HepG2 (cell line): ENCODE data around the gene WDR27. TPM values are rescaled to one million over a fixed set of nuclear protein-coding genes. Genes with fewer than 3 reads are reported as not detected.

ENCODE experiments used
- ATAC-seq: fragments of 200-7000 bp; cut with Tn5 transposase; 3 replicates; pipeline ENCODE4 v1.9.1; 2020; ENCODE audit warnings: mild to moderate bottlenecking, moderate library complexity
- BruUV-seq: library from RNA; stranded (reverse); fragments of 400-500 nt; replicated peaks from 2 replicates; lab custom pipeline; 2021; lab: Mats Ljungman, UMichigan
- CTCF ChIA-PET: fragments of 300-600 bp; formaldehyde crosslinking; extraction: SDS; loops from one replicate; lab custom pipeline; 2021; ENCODE audit warnings: low total read pairs, inconsistent platforms, low intra/inter-chr PET ratio; lab: Yijun Ruan, JAX
- POLR2A ChIA-PET: fragments of 350-600 bp; sonication (Branson Sonifier 250); formaldehyde crosslinking; loops from one replicate; lab custom pipeline; 2020; ENCODE audit warnings: antibody characterized with exemption, inconsistent platforms; lab: Yijun Ruan, JAX
- DNase-seq: peaks from one replicate; pipeline ENCODE4 v3.0.0-alpha.2; 2015; ENCODE audit warnings: low spot score
- FAIRE-seq: peaks from 3 replicates; lab custom pipeline; 2011; peaks lifted over from hg19 to GRCh38; lab: Jason Lieb, UNC
- H2AFZ ChIP-seq: one replicate; pipeline ENCODE4 v1.6.1; 2011; ENCODE audit warnings: low read length, inconsistent platforms
- H3K27ac ChIP-seq: fragments of 300-600 bp; 3 replicates; pipeline ENCODE4 v1.8.0; 2011; ENCODE audit warnings: mixed run types, mild to moderate bottlenecking, mixed read lengths, low read length, inconsistent platforms; ENCODE audit not compliant: insufficient read depth; ENCODE audit errors: extremely low read length
- H3K27me3 ChIP-seq, 2 experiments: fragments of 200-600 bp in 1 of 2; 2 replicates in 1 of 2; 3 replicates in 1 of 2; pipeline versions ENCODE4 v1.6.0 to v1.8.0; 2011; ENCODE audit warnings: low read length in 2 of 2, mild to moderate bottlenecking in 2 of 2, moderate library complexity in 2 of 2, inconsistent platforms in 1 of 2; ENCODE audit not compliant: insufficient read depth in 2 of 2, control insufficient read depth in 1 of 2
- H3K36me3 ChIP-seq, 2 experiments: fragments of 200-600 bp in 1 of 2; replicated peaks in 1 of 2; 2 replicates in 1 of 2; 3 replicates in 1 of 2; pipeline versions ENCODE4 v1.5.1 to v1.8.0; 2011; ENCODE audit warnings: low read length in 2 of 2, inconsistent platforms in 1 of 2; ENCODE audit not compliant: insufficient read depth in 2 of 2, control insufficient read depth in 1 of 2
- H3K4me1 ChIP-seq: 2 replicates; pipeline ENCODE4 v1.5.1; 2012; ENCODE audit warnings: low read length, inconsistent platforms; ENCODE audit not compliant: insufficient read depth
- H3K4me2 ChIP-seq: 2 replicates; pipeline ENCODE4 v1.6.0; 2011; ENCODE audit warnings: low read depth, low read length, inconsistent platforms
- H3K4me3 ChIP-seq, 3 experiments: fragments of 200-600 bp in 1 of 3; sonication (generic), shearing (Covaris generic) in 1 of 3; replicated peaks in 1 of 3; 2 replicates each; pipeline ENCODE4 v1.5.1; 2011 to 2016; ENCODE audit warnings: low read length in 3 of 3, inconsistent platforms in 2 of 3, low read depth in 2 of 3, mild to moderate bottlenecking in 2 of 3, control low read depth in 1 of 3, mixed read lengths in 1 of 3; ENCODE audit not compliant: insufficient read depth in 1 of 3
- H3K79me2 ChIP-seq: one replicate; pipeline ENCODE4 v1.6.1; 2011; ENCODE audit warnings: low read length, inconsistent platforms; ENCODE audit not compliant: insufficient read depth
- H3K9ac ChIP-seq: 2 replicates; pipeline ENCODE4 v1.6.0; 2011; ENCODE audit warnings: mild to moderate bottlenecking, low read depth, low read length, inconsistent platforms; ENCODE audit not compliant: insufficient read depth
- H3K9me3 ChIP-seq: 2 replicates; pipeline ENCODE4 v1.5.1; 2012; ENCODE audit warnings: mild to moderate bottlenecking, low read length
- H4K20me1 ChIP-seq: 2 replicates; pipeline ENCODE4 v1.6.0; 2011; ENCODE audit warnings: inconsistent platforms, mild to moderate bottlenecking, low read length, moderate library complexity; ENCODE audit not compliant: insufficient read depth
- CTCF ChIP-seq: sonication (generic); formaldehyde crosslinking; IDR thresholded peaks from 2 replicates; pipeline ENCODE4 v1.5.0; 2020; ENCODE audit warnings: mild to moderate bottlenecking, missing genetic modification reagents, moderate library complexity
- PRDM10 ChIP-seq: sonication (generic); formaldehyde crosslinking; IDR thresholded peaks from 2 replicates; pipeline ENCODE4 v1.4.0; 2020; ENCODE audit warnings: low read depth, missing genetic modification reagents
- STAG1 ChIP-seq: sonication (generic); formaldehyde crosslinking; IDR thresholded peaks from 2 replicates; pipeline ENCODE4 v1.4.0; 2020; ENCODE audit warnings: missing genetic modification reagents
- WGBS: methylation state at CpG from one replicate; pipeline ENCODE4 v1.1.6; 2017; ENCODE audit warnings: low lambda C conversion rate; 5-methylcytosine and 5-hydroxymethylcytosine counted together
- in situ Hi-C: cut with HindIII; loops from 2 replicates; pipeline ENCODE4 v1.10.0; 2017; ENCODE audit warnings: low pct_unique_long_range_greater_than_20kb; ENCODE audit not compliant: extremely low pct_ligation_motif_present
- intact Hi-C: fragments of 100-400 bp; cut with micrococcal nuclease; formaldehyde crosslinking; loops from one replicate; pipeline ENCODE4 v1.10.0; 2022; ENCODE audit not compliant: unreplicated experiment
- polyA plus RNA-seq, 8 experiments: library from polyadenylated mRNA; depleted of rRNA in 3 of 8; stranded (reverse) in 7 of 8; unstranded in 1 of 8; fragments of >200 nt; fragmentation: Illumina TruSeq in 4 of 8; extraction: Trizol in 4 of 8; gene quantifications; 2 replicates each; pipeline versions ENCODE4 v1.2.1 to v1.2.3, GENCODE V29; 2011 to 2016; ENCODE audit warnings: low read depth in 4 of 8, missing spikeins in 1 of 8, mixed read lengths in 1 of 8; ENCODE audit not compliant: insufficient read depth in 1 of 8
- total RNA-seq, 5 experiments: library from RNA; depleted of rRNA; stranded (reverse); fragments of >200 nt; fragmentation: Illumina TruSeq; extraction: Trizol; gene quantifications; 2 replicates each; pipeline ENCODE4 v1.2.3, GENCODE V29; 2016; ENCODE audit warnings: low read depth in 1 of 5

WDR27 gene
- total and polyA plus RNA-seq, 2 of the 13 experiments (the other 11 are each of a cell fraction or from before 2014, with no cell fraction given) = 34.1 to 80.3 TPM

GRCh38 chr6:169520104-169520503 is 181.7 kb downstream of the WDR27 start:
- in situ Hi-C loops (no loop called here), intact Hi-C loops (loop anchor here (1.0 kb wide), 1 partner anchor 563 kb away; no protein-coding TSS in a partner anchor)
- Histone ChIP-seq H3K4me1 (no peaks in the 10 kb centered on the region), H3K27me3 (no peaks in the 10 kb centered on the region), H3K4me3 (no peak overlapping the region), H2AFZ (no peak overlapping the region), H3K4me2 (no peak overlapping the region), H3K36me3 (no peaks in the 10 kb centered on the region), H3K9ac (no peak overlapping the region), H4K20me1 (no peaks in the 10 kb centered on the region), H3K9me3 (peaks cover 7% of the 10 kb centered on the region; the same call in 1 of the 2 replicates), H3K27ac (no peak overlapping the region), H3K79me2 (no peaks in the 10 kb centered on the region)
- TF ChIP-seq CTCF (CRISPR knock-in tag) (peak; percentile 33), STAG1 (CRISPR knock-in tag) (peak; percentile 60), PRDM10 (no peak)
- CTCF ChIA-PET = interaction anchor here (1.5 kb wide), 1 partner anchor 563 kb away, joined by 5 read pairs; no protein-coding TSS in a partner anchor
- POLR2A ChIA-PET = no interaction called here
- no peak for DNase-seq
- FAIRE-seq = no peak
- ATAC-seq = no peak
- WGBS = 74% methylated on average over 2 of the region's 2 CpGs
- BruUV-seq = no TSS peak
